ENCODE measurements around the gene KCNK10.

DNA sequence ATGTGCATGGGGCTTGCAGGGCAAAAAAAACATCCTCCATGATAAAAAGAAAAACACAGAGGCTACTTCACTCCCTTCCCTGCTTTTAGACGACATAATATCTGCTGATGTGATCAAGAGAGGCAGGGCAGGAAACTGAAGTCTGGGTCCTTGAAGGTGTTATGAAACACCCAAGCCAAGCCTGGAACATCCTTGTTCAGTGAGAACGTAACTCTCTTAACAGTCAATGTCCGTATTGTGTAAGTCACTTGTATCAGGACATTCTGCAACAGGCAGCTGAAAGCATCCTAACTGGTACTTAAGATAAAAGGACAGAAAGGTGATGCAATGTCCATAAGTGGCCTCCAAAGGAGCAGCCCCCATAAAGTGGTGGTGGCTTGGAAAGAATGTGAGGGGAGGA lies 20.0 kb downstream of the KCNK10 start:
- TF ChIP-seq, protein P1, sequence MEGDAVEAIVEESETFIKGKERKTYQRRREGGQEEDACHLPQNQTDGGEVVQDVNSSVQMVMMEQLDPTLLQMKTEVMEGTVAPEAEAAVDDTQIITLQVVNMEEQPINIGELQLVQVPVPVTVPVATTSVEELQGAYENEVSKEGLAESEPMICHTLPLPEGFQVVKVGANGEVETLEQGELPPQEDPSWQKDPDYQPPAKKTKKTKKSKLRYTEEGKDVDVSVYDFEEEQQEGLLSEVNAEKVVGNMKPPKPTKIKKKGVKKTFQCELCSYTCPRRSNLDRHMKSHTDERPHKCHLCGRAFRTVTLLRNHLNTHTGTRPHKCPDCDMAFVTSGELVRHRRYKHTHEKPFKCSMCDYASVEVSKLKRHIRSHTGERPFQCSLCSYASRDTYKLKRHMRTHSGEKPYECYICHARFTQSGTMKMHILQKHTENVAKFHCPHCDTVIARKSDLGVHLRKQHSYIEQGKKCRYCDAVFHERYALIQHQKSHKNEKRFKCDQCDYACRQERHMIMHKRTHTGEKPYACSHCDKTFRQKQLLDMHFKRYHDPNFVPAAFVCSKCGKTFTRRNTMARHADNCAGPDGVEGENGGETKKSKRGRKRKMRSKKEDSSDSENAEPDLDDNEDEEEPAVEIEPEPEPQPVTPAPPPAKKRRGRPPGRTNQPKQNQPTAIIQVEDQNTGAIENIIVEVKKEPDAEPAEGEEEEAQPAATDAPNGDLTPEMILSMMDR (IDR thresholded peaks at IDR 0.05), result no peak
- TF ChIP-seq POLR2A (IDR thresholded peaks at IDR 0.05), result no peak

Measured in gastroesophageal sphincter (tissue), 3 donors.